WTC11 (cell line): ENCODE results near the gene CINP. TPM values are rescaled to one million over a fixed set of nuclear protein-coding genes. Genes with fewer than 3 reads are reported as not detected.

Experiments
- ATAC-seq: fragments of 200-7000 bp; cut with Tn5 transposase; 2 replicates; pipeline ENCODE4 v1.10.0; 2021; ENCODE audit warnings: mild to moderate bottlenecking, moderate library complexity
- CTCF ChIA-PET: fragments of 300-600 bp; sonication (Branson Sonifier 250); formaldehyde crosslinking; loops from one replicate; lab custom pipeline; 2021; ENCODE audit warnings: antibody characterized with exemption; lab: Charles Lee
- POLR2A ChIA-PET: fragments of 350-600 bp; sonication (Branson Sonifier 250); formaldehyde crosslinking; loops from one replicate; lab custom pipeline; 2021; ENCODE audit warnings: antibody characterized with exemption; lab: Charles Lee
- DNase-seq: peaks from one replicate; pipeline ENCODE4 v3.0.0; 2021; ENCODE audit warnings: low spot score
- H3K27ac Mint-ChIP-seq: 2 replicates; pipeline ENCODE4 v1.8.0; 2021; ENCODE audit warnings: mixed read lengths
- H3K27me3 Mint-ChIP-seq: 2 replicates; pipeline ENCODE4 v1.8.0; 2021; ENCODE audit warnings: low read depth, mild to moderate bottlenecking, moderate library complexity, mixed read lengths
- H3K36me3 Mint-ChIP-seq: 2 replicates; pipeline ENCODE4 v1.8.0; 2021; ENCODE audit warnings: mixed read lengths
- H3K4me1 Mint-ChIP-seq: 2 replicates; pipeline ENCODE4 v1.8.0; 2022; ENCODE audit warnings: mixed read lengths
- H3K4me3 Mint-ChIP-seq: 2 replicates; pipeline ENCODE4 v1.8.0; 2021; ENCODE audit warnings: mild to moderate bottlenecking, moderate library complexity, mixed read lengths
- H3K9me3 Mint-ChIP-seq: 2 replicates; pipeline ENCODE4 v1.8.0; 2021; ENCODE audit warnings: mixed read lengths
- AR ChIP-seq: fragments of 250-450 bp; sonication (Bioruptor Pico); IDR thresholded peaks from 2 replicates; pipeline ENCODE4 v1.9.0; 2021; ENCODE audit warnings: mild to moderate bottlenecking
- CBFB ChIP-seq: sonication (generic); formaldehyde crosslinking; IDR thresholded peaks from 2 replicates; pipeline ENCODE4 v1.8.1; 2022; ENCODE audit warnings: mild to moderate bottlenecking, low read depth, missing genetic modification reagents
- CDX4 ChIP-seq: fragments of 250-450 bp; sonication (Bioruptor Pico); IDR thresholded peaks from 2 replicates; pipeline ENCODE4 v1.9.0; 2021; ENCODE audit warnings: moderate library complexity, mild to moderate bottlenecking, inconsistent platforms, borderline replicate concordance
- ELF4 ChIP-seq: sonication (generic); formaldehyde crosslinking; IDR thresholded peaks from 2 replicates; pipeline ENCODE4 v1.8.1; 2022; ENCODE audit warnings: low read depth, mild to moderate bottlenecking, moderate library complexity, missing genetic modification reagents
- FOXJ3 ChIP-seq: sonication (generic); formaldehyde crosslinking; IDR thresholded peaks from 2 replicates; pipeline ENCODE4 v1.9.0; 2021; ENCODE audit warnings: missing genetic modification reagents, mild to moderate bottlenecking, borderline replicate concordance
- HMGA2 ChIP-seq: fragments of 250-450 bp; sonication (Bioruptor Pico); IDR thresholded peaks from 2 replicates; pipeline ENCODE4 v1.4.0; 2021; ENCODE audit warnings: mild to moderate bottlenecking, moderate library complexity
- NFYB ChIP-seq: sonication (generic); formaldehyde crosslinking; conservative IDR thresholded peaks from 2 replicates; pipeline ENCODE4 v1.8.0; 2022; ENCODE audit warnings: low read depth, missing genetic modification reagents
- RORB ChIP-seq: fragments of 250-450 bp; sonication (Bioruptor Pico); IDR thresholded peaks from 2 replicates; pipeline ENCODE4 v1.9.0; 2021; ENCODE audit warnings: mild to moderate bottlenecking
- TP53 ChIP-seq: sonication (generic); formaldehyde crosslinking; IDR thresholded peaks from 2 replicates; pipeline ENCODE4 v1.8.1; 2023; ENCODE audit warnings: mild to moderate bottlenecking, missing genetic modification reagents
- USF1 ChIP-seq: sonication (generic); formaldehyde crosslinking; IDR thresholded peaks from 2 replicates; pipeline ENCODE4 v1.8.0; 2022; ENCODE audit warnings: mild to moderate bottlenecking, missing genetic modification reagents
- ZNF219 ChIP-seq: sonication (generic); formaldehyde crosslinking; IDR thresholded peaks from 2 replicates; pipeline ENCODE4 v1.8.0; 2023; ENCODE audit warnings: missing genetic modification reagents, mild to moderate bottlenecking, borderline replicate concordance
- ZNF423 ChIP-seq: fragments of 250-450 bp; sonication (Bioruptor Pico); IDR thresholded peaks from 2 replicates; pipeline ENCODE4 v2.1.2; 2022; ENCODE audit warnings: mild to moderate bottlenecking, moderate library complexity
- total RNA-seq: library from RNA; stranded (reverse); gene quantifications from 3 replicates; pipeline ENCODE4 v1.2.3, GENCODE V29; 2021
- TF ChIP-seq, protein P1 (sequence below): fragments of 250-450 bp; sonication (Bioruptor Pico); IDR thresholded peaks from 2 replicates; pipeline ENCODE4 v1.8.0; 2021; ENCODE audit warnings: mild to moderate bottlenecking
- TF ChIP-seq, protein P2 (sequence below): sonication (generic); formaldehyde crosslinking; conservative IDR thresholded peaks from 2 replicates; pipeline ENCODE4 v1.8.1; 2023; ENCODE audit warnings: mild to moderate bottlenecking, low read depth, missing genetic modification reagents, moderate library complexity
- TF ChIP-seq, protein P3 (sequence below): sonication (generic); formaldehyde crosslinking; IDR thresholded peaks from 2 replicates; pipeline ENCODE4 v1.8.0; 2023; ENCODE audit warnings: missing genetic modification reagents
- TF ChIP-seq, protein P4 (sequence below): sonication (generic); formaldehyde crosslinking; IDR thresholded peaks from 2 replicates; pipeline ENCODE4 v1.8.0; 2022; ENCODE audit warnings: mild to moderate bottlenecking, missing genetic modification reagents
- TF ChIP-seq, protein P5 (sequence below): sonication (generic); formaldehyde crosslinking; IDR thresholded peaks from 2 replicates; pipeline ENCODE4 v1.8.1; 2023; ENCODE audit warnings: mild to moderate bottlenecking, missing genetic modification reagents

The CINP gene
- total RNA-seq, 1 experiment from 2014 or later = 38.3 TPM

DNA sequence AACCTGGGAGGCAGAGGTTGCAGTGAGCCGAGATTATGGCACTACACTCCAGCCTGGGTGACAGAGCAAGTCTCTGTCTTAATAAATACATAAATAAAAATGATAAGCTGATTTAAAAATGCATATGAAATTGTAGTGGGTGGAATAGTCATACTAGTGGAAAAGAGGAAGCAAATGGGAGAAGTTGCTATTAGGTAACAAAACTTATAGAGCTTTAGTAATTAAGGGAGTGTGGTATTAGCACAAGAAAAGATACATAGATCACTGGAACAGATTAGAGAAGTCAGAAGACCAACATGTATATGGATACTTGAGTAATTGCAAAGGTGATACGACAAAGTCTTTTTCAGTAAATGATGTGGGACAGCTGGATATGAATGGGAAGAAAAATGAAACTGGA is 26.6 kb upstream of the CINP start:
- Mint-ChIP-seq H3K27ac (no peak overlapping the region), H3K36me3 (peaks cover 2% of the 10 kb centered on the region; the same call in 1 of the 2 replicates), H3K4me3 (no peak overlapping the region), H3K9me3 (no peaks in the 10 kb centered on the region), H3K4me1 (peaks cover 13% of the 10 kb centered on the region), H3K27me3 (no peaks in the 10 kb centered on the region)
- DNase-seq (no peak), ATAC-seq (no peak)
- CTCF ChIA-PET = no interaction called here
- TF ChIP-seq HMGA2 (CRISPR knock-in tag) (no peak), ZNF219 (no peak), ELF4 (no peak), AR (no peak), NFYB (CRISPR knock-in tag) (no peak), TP53 (CRISPR knock-in tag) (no peak), USF1 (CRISPR knock-in tag) (no peak), FOXJ3 (CRISPR knock-in tag) (no peak), ZNF423 (CRISPR knock-in tag) (no peak), RORB (CRISPR knock-in tag) (no peak), CBFB (no peak), CDX4 (CRISPR knock-in tag) (no peak)
- TF ChIP-seq, protein P1, sequence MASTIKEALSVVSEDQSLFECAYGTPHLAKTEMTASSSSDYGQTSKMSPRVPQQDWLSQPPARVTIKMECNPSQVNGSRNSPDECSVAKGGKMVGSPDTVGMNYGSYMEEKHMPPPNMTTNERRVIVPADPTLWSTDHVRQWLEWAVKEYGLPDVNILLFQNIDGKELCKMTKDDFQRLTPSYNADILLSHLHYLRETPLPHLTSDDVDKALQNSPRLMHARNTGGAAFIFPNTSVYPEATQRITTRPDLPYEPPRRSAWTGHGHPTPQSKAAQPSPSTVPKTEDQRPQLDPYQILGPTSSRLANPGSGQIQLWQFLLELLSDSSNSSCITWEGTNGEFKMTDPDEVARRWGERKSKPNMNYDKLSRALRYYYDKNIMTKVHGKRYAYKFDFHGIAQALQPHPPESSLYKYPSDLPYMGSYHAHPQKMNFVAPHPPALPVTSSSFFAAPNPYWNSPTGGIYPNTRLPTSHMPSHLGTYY (CRISPR knock-in tag) = no peak
- TF ChIP-seq, protein P2, sequence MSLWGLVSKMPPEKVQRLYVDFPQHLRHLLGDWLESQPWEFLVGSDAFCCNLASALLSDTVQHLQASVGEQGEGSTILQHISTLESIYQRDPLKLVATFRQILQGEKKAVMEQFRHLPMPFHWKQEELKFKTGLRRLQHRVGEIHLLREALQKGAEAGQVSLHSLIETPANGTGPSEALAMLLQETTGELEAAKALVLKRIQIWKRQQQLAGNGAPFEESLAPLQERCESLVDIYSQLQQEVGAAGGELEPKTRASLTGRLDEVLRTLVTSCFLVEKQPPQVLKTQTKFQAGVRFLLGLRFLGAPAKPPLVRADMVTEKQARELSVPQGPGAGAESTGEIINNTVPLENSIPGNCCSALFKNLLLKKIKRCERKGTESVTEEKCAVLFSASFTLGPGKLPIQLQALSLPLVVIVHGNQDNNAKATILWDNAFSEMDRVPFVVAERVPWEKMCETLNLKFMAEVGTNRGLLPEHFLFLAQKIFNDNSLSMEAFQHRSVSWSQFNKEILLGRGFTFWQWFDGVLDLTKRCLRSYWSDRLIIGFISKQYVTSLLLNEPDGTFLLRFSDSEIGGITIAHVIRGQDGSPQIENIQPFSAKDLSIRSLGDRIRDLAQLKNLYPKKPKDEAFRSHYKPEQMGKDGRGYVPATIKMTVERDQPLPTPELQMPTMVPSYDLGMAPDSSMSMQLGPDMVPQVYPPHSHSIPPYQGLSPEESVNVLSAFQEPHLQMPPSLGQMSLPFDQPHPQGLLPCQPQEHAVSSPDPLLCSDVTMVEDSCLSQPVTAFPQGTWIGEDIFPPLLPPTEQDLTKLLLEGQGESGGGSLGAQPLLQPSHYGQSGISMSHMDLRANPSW (CRISPR knock-in tag) = no peak
- TF ChIP-seq, protein P3, sequence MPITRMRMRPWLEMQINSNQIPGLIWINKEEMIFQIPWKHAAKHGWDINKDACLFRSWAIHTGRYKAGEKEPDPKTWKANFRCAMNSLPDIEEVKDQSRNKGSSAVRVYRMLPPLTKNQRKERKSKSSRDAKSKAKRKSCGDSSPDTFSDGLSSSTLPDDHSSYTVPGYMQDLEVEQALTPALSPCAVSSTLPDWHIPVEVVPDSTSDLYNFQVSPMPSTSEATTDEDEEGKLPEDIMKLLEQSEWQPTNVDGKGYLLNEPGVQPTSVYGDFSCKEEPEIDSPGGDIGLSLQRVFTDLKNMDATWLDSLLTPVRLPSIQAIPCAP (CRISPR knock-in tag) = no peak
- TF ChIP-seq, protein P4, sequence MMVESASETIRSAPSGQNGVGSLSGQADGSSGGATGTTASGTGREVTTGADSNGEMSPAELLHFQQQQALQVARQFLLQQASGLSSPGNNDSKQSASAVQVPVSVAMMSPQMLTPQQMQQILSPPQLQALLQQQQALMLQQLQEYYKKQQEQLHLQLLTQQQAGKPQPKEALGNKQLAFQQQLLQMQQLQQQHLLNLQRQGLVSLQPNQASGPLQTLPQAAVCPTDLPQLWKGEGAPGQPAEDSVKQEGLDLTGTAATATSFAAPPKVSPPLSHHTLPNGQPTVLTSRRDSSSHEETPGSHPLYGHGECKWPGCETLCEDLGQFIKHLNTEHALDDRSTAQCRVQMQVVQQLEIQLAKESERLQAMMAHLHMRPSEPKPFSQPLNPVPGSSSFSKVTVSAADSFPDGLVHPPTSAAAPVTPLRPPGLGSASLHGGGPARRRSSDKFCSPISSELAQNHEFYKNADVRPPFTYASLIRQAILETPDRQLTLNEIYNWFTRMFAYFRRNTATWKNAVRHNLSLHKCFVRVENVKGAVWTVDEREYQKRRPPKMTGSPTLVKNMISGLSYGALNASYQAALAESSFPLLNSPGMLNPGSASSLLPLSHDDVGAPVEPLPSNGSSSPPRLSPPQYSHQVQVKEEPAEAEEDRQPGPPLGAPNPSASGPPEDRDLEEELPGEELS (CRISPR knock-in tag) = no peak
- TF ChIP-seq, protein P5, sequence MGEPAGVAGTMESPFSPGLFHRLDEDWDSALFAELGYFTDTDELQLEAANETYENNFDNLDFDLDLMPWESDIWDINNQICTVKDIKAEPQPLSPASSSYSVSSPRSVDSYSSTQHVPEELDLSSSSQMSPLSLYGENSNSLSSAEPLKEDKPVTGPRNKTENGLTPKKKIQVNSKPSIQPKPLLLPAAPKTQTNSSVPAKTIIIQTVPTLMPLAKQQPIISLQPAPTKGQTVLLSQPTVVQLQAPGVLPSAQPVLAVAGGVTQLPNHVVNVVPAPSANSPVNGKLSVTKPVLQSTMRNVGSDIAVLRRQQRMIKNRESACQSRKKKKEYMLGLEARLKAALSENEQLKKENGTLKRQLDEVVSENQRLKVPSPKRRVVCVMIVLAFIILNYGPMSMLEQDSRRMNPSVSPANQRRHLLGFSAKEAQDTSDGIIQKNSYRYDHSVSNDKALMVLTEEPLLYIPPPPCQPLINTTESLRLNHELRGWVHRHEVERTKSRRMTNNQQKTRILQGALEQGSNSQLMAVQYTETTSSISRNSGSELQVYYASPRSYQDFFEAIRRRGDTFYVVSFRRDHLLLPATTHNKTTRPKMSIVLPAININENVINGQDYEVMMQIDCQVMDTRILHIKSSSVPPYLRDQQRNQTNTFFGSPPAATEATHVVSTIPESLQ (CRISPR knock-in tag) = no peak
- POLR2A ChIA-PET = no interaction called here
